Endothelial cell of umbilical vein (primary cell): ENCODE data around the gene FZD1. TPM values are rescaled to one million over a fixed set of nuclear protein-coding genes. Genes with fewer than 3 reads are reported as not detected.

Experiments used
- BruUV-seq: library from RNA; stranded (reverse); fragments of 400-500 nt; replicated peaks from 2 replicates; lab custom pipeline; 2021; lab: Mats Ljungman, UMichigan
- CTCF ChIA-PET: fragments of 300-600, 350-600 bp; sonication (Branson Sonifier 250); formaldehyde crosslinking; loops from one replicate; lab custom pipeline; 2021; ENCODE audit warnings: antibody characterized with exemption, inconsistent platforms; lab: Charles Lee
- POLR2A ChIA-PET: fragments of 300-600, 350-600 bp; sonication (Branson Sonifier 250); formaldehyde crosslinking; loops from one replicate; lab custom pipeline; 2021; ENCODE audit warnings: antibody characterized with exemption, inconsistent platforms; lab: Charles Lee
- DNase-seq: peaks from one replicate; pipeline ENCODE4 v3.0.0-alpha.2; 2011; ENCODE audit warnings: low read depth, low spot score
- FAIRE-seq: peaks from 2 replicates; lab custom pipeline; 2011; peaks lifted over from hg19 to GRCh38; lab: Jason Lieb, UNC
- H2AFZ ChIP-seq: 2 replicates; pipeline ENCODE4 v1.6.0; 2012; ENCODE audit warnings: low read depth, low read length, control low read depth, inconsistent platforms
- H3K27ac ChIP-seq: 2 replicates; pipeline ENCODE4 v1.5.1; 2011; ENCODE audit warnings: low read depth, mild to moderate bottlenecking, control low read depth, low read length, moderate library complexity; ENCODE audit not compliant: insufficient read depth
- H3K27me3 ChIP-seq, 2 experiments: 2 replicates each; pipeline versions ENCODE4 v1.6.0 to v1.6.1; 2011; ENCODE audit warnings: low read length in 2 of 2, mixed read lengths in 1 of 2; ENCODE audit not compliant: control insufficient read depth in 2 of 2, insufficient read depth in 2 of 2
- H3K36me3 ChIP-seq, 2 experiments: 2 replicates in 1 of 2; 3 replicates in 1 of 2; pipeline ENCODE4 v1.5.1; 2011; ENCODE audit warnings: low read length in 2 of 2, mild to moderate bottlenecking in 1 of 2, moderate library complexity in 1 of 2; ENCODE audit not compliant: control insufficient read depth in 2 of 2, insufficient read depth in 2 of 2; ENCODE audit errors: extremely low read depth in 1 of 2
- H3K4me1 ChIP-seq: 3 replicates; pipeline ENCODE4 v1.5.1; 2011; ENCODE audit warnings: mild to moderate bottlenecking, low read length; ENCODE audit not compliant: control insufficient read depth, insufficient read depth; ENCODE audit errors: extremely low read depth
- H3K4me2 ChIP-seq: 2 replicates; pipeline ENCODE4 v1.6.1; 2011; ENCODE audit warnings: low read length, control low read depth, mixed read lengths; ENCODE audit not compliant: insufficient read depth
- H3K4me3 ChIP-seq, 3 experiments: fragments of 200-600 bp in 1 of 3; sonication (generic), shearing (Covaris generic) in 1 of 3; replicated peaks in 1 of 3; 2 replicates each; pipeline ENCODE4 v1.5.1; 2011 to 2016; ENCODE audit warnings: control low read depth in 3 of 3, low read length in 3 of 3, mild to moderate bottlenecking in 2 of 3, inconsistent platforms in 1 of 3, low read depth in 1 of 3, moderate library complexity in 1 of 3; ENCODE audit not compliant: insufficient read depth in 1 of 3
- H3K79me2 ChIP-seq: 2 replicates; pipeline ENCODE4 v1.6.0; 2012; ENCODE audit warnings: low read length, inconsistent platforms; ENCODE audit not compliant: control insufficient read depth, insufficient read depth
- H3K9ac ChIP-seq: replicated peaks from 2 replicates; pipeline ENCODE3; 2011; ENCODE audit warnings: low read length, control low read depth; ENCODE audit not compliant: insufficient read depth; ENCODE audit errors: extremely low read depth
- H3K9me1 ChIP-seq: replicated peaks from 3 replicates; pipeline ENCODE4 v1.6.0; 2011; ENCODE audit warnings: mild to moderate bottlenecking, low read length; ENCODE audit not compliant: control insufficient read depth, insufficient read depth; ENCODE audit errors: extremely low read depth
- H3K9me3 ChIP-seq: replicated peaks from 2 replicates; pipeline ENCODE4 v1.5.1; 2012; ENCODE audit warnings: low read length, inconsistent platforms; ENCODE audit not compliant: control insufficient read depth, insufficient read depth
- H4K20me1 ChIP-seq: replicated peaks from 2 replicates; pipeline ENCODE3; 2011; ENCODE audit warnings: mild to moderate bottlenecking, low read length; ENCODE audit not compliant: control insufficient read depth, insufficient read depth; ENCODE audit errors: extremely low read depth
- EZH2 ChIP-seq: IDR thresholded peaks from 2 replicates; pipeline ENCODE4 v1.6.1; 2012; ENCODE audit warnings: borderline replicate concordance, low read depth, mild to moderate bottlenecking, moderate library complexity, low read length, inconsistent platforms; ENCODE audit not compliant: severe bottlenecking
- FOS ChIP-seq: IDR thresholded peaks from 2 replicates; pipeline ENCODE4 v1.6.1; 2011; ENCODE audit warnings: mild to moderate bottlenecking, low read length, moderate library complexity, borderline replicate concordance; ENCODE audit not compliant: insufficient read depth
- GATA2 ChIP-seq: IDR thresholded peaks from 2 replicates; pipeline ENCODE4 v1.7.0; 2011; ENCODE audit warnings: low read depth, mild to moderate bottlenecking, moderate library complexity, mixed read lengths, low read length; ENCODE audit not compliant: insufficient read length, insufficient read depth
- JUN ChIP-seq: IDR thresholded peaks from 2 replicates; pipeline ENCODE4 v1.6.1; 2011; ENCODE audit warnings: borderline replicate concordance, low read depth; ENCODE audit not compliant: insufficient read length, insufficient read depth
- MYC ChIP-seq: IDR thresholded peaks from one replicate; pipeline ENCODE4 v1.6.1; 2011; ENCODE audit warnings: mild to moderate bottlenecking, low read depth, low read length
- POLR2A ChIP-seq: IDR thresholded peaks from 2 replicates; pipeline ENCODE4 v1.6.1; 2012; ENCODE audit warnings: low read depth, mild to moderate bottlenecking, control low read depth, low read length
- POLR2AphosphoS5 ChIP-seq: IDR thresholded peaks from 2 replicates; pipeline ENCODE4 v1.6.1; 2012; ENCODE audit warnings: low read depth, mild to moderate bottlenecking, control low read depth, low read length, moderate library complexity; ENCODE audit not compliant: insufficient read depth
- dilution Hi-C: fragments of 300-500 bp; cut with MboI; formaldehyde crosslinking; loops from one replicate; pipeline ENCODE4 v1.15.0; 2019; ENCODE audit warnings: low sequenced_read_pairs; ENCODE audit not compliant: extremely low pct_ligation_motif_present
- intact Hi-C: fragments of 100-400 bp; cut with micrococcal nuclease; formaldehyde crosslinking; loops from one replicate; pipeline ENCODE4 v1.10.0; 2022
- polyA plus RNA-seq, 4 experiments: library from polyadenylated mRNA; depleted of rRNA in 3 of 4; stranded (reverse) in 3 of 4; unstranded in 1 of 4; fragments of >200 nt; gene quantifications; 2 replicates each; pipeline versions ENCODE4 v1.2.1 to v1.2.3, GENCODE V29; 2011 to 2012; ENCODE audit warnings: missing spikeins in 1 of 4
- total RNA-seq: library from RNA; stranded (reverse); gene quantifications from 2 replicates; pipeline ENCODE4 v1.2.3, GENCODE V29; 2021
- TF ChIP-seq, protein P1 (sequence below), 2 donors: IDR thresholded peaks; 1 replicate in 1 of 2; 2 replicates in 1 of 2; pipeline ENCODE4 v1.5.1; 2011; ENCODE audit warnings: low read length in 2 of 2, mild to moderate bottlenecking in 2 of 2, moderate library complexity in 2 of 2, control low read depth in 1 of 2, inconsistent platforms in 1 of 2, low read depth in 1 of 2; ENCODE audit not compliant: insufficient read depth in 1 of 2; ENCODE audit errors: extremely low read depth in 1 of 2
- TF ChIP-seq, protein P2 (sequence below): IDR thresholded peaks from 2 replicates; pipeline ENCODE4 v1.6.1; 2011; ENCODE audit not compliant: insufficient read depth, insufficient read length

The FZD1 gene
- total and polyA plus RNA-seq, 2 donors (not counting 3 experiments of a cell fraction or from before 2014, with no cell fraction given) = 2.4 to 3.4 TPM

DNA sequence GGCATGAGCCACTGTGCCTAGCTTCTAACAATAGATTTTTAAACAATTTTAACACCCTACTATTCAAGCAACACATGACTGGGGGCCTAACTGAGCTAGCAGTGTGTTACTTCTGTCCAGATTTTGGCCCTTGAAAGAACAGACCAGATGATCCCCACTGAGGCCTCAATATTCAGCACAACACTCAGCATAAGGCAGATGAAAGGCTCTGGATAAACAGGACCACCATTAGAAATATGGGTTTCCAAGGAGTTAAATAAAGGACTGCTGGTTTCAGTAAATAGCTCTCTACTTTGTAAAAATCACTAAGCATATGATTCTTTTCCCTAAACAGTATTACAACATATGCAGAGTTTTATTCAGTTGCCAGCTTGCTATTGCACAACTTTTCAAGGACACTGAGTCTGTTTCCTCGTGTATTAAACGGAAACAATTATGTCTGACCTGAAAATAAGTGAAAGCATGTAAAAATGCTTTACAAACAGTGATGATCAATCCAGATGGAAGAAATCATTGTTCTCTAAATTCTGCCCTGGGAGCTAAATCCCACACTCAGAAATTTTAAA, 23.8 kb upstream of the FZD1 start:
- Histone ChIP-seq H3K27ac (no peak overlapping the region), H3K79me2 (no peaks in the 10 kb centered on the region), H3K4me3 (no peak overlapping the region), H4K20me1 (no peaks in the 10 kb centered on the region), H3K9ac (no peak overlapping the region), H3K27me3 (peaks cover 9 to 16% of the 10 kb centered on the region in 2 experiments), H3K9me3 (no peaks in the 10 kb centered on the region), H3K4me1 (peaks cover 12% of the 10 kb centered on the region), H3K36me3 (no peaks in the 10 kb centered on the region), H2AFZ (no peak overlapping the region), H3K9me1 (no peaks in the 10 kb centered on the region), H3K4me2 (no peak overlapping the region)
- DNase-seq (no peak), FAIRE-seq (no peak)
- ChIA-PET CTCF (interaction anchor here (0.9 to 3.2 kb wide), 3 partner anchors 9 to 250 kb away, joined by 3 to 10 read pairs (median 6); no protein-coding TSS in a partner anchor), POLR2A (no interaction called here)
- intact Hi-C loops = no loop called here
- no peak for TF ChIP-seq EZH2
- no peak for TF ChIP-seq MYC
- TF ChIP-seq POLR2AphosphoS5 = no peak
- TF ChIP-seq, protein P1, sequence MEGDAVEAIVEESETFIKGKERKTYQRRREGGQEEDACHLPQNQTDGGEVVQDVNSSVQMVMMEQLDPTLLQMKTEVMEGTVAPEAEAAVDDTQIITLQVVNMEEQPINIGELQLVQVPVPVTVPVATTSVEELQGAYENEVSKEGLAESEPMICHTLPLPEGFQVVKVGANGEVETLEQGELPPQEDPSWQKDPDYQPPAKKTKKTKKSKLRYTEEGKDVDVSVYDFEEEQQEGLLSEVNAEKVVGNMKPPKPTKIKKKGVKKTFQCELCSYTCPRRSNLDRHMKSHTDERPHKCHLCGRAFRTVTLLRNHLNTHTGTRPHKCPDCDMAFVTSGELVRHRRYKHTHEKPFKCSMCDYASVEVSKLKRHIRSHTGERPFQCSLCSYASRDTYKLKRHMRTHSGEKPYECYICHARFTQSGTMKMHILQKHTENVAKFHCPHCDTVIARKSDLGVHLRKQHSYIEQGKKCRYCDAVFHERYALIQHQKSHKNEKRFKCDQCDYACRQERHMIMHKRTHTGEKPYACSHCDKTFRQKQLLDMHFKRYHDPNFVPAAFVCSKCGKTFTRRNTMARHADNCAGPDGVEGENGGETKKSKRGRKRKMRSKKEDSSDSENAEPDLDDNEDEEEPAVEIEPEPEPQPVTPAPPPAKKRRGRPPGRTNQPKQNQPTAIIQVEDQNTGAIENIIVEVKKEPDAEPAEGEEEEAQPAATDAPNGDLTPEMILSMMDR (IDR thresholded peaks at IDR 0.05; ENCODE audit: extremely low read depth in 1 of 2, insufficient read depth in 1 of 2, low read depth in 1 of 2, low read length in 2 of 2) = no peak
- TF ChIP-seq JUN = no peak
- TF ChIP-seq GATA2 = no peak
- TF ChIP-seq, protein P2, sequence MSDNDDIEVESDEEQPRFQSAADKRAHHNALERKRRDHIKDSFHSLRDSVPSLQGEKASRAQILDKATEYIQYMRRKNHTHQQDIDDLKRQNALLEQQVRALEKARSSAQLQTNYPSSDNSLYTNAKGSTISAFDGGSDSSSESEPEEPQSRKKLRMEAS = no peak
- TF ChIP-seq FOS = no peak
- no peak for TF ChIP-seq POLR2A
- no TSS peak for BruUV-seq
- dilution Hi-C loops = no loop called here
